Cardiac muscle cell (in vitro differentiated cells and primary cell): Measurements from ENCODE around the gene TSSC4. TPM values are rescaled to one million over a fixed set of nuclear protein-coding genes. Genes with fewer than 3 reads are reported as not detected.

Experiments
- DNase-seq, 2 donors: peaks; one replicate each; pipeline versions ENCODE4 v3.0.0 to v3.0.0-alpha.2; 2010 to 2017; ENCODE audit warnings: low read depth in 1 of 2, low spot score in 1 of 2
- H3K27ac ChIP-seq: fragments of 200-600 bp; sonication (generic); 2 replicates; pipeline ENCODE4 v1.5.1; 2016
- H3K27me3 ChIP-seq: fragments of 200-600 bp; sonication (generic); 2 replicates; pipeline ENCODE4 v1.6.0; 2016; ENCODE audit warnings: control low read depth
- H3K36me3 ChIP-seq: fragments of 200-600 bp; sonication (generic); 2 replicates; pipeline ENCODE4 v1.5.1; 2016; ENCODE audit warnings: control low read depth
- H3K4me1 ChIP-seq: fragments of 200-600 bp; sonication (generic); 2 replicates; pipeline ENCODE4 v1.8.1; 2017; ENCODE audit warnings: low read depth, mild to moderate bottlenecking, mixed run types
- H3K4me3 ChIP-seq: fragments of 200-600 bp; sonication (generic); 2 replicates; pipeline ENCODE4 v1.5.1; 2016; ENCODE audit warnings: mild to moderate bottlenecking
- H3K9me3 ChIP-seq: fragments of 200-600 bp; sonication (generic); 2 replicates; pipeline ENCODE4 v1.5.1; 2017; ENCODE audit warnings: low read depth, mild to moderate bottlenecking, control low read depth
- CTCF ChIP-seq: IDR thresholded peaks from 2 replicates; pipeline ENCODE4 v1.5.1; 2012; ENCODE audit warnings: low read depth, mild to moderate bottlenecking, low read length
- polyA plus RNA-seq: library from polyadenylated mRNA; unstranded; fragments of >200 nt; fragmentation: Nextera tagmentation; extraction: Ambion mirVana; gene quantifications from 2 replicates; pipeline ENCODE4 v1.2.1, GENCODE V29; 2016
- total RNA-seq: library from RNA; depleted of rRNA; stranded (reverse); fragments of >200 nt; gene quantifications from 2 replicates; pipeline ENCODE4 v1.2.3, GENCODE V29; 2016

The TSSC4 gene
- total and polyA plus RNA-seq, 2 experiments from 2014 or later = 61.4 to 94.8 TPM

- H3K27me3 ChIP-seq = peaks cover 70% of the 10 kb centered on the region
- TF ChIP-seq CTCF = no peak
- no peaks in the 10 kb centered on the region for H3K9me3 ChIP-seq
- no peak overlapping the region for H3K4me3 ChIP-seq
- no peak for DNase-seq
- no peaks in the 10 kb centered on the region for H3K4me1 ChIP-seq
- H3K27ac ChIP-seq = no peak overlapping the region
- H3K36me3 ChIP-seq = no peaks in the 10 kb centered on the region
These were observed 37.0 kb downstream of the TSSC4 start for GRCh38 chr11:2437516-2437915.

GRCh38 chr11:2439820-2440219, 39.3 kb downstream of the TSSC4 start:
- no peak overlapping the region for H3K27ac ChIP-seq
- DNase-seq = no peak
- H3K27me3 ChIP-seq = peaks cover 86% of the 10 kb centered on the region
- TF ChIP-seq CTCF = no peak
- no peaks in the 10 kb centered on the region for H3K9me3 ChIP-seq
- H3K36me3 ChIP-seq = no peaks in the 10 kb centered on the region
- no peaks in the 10 kb centered on the region for H3K4me1 ChIP-seq
- H3K4me3 ChIP-seq = no peak overlapping the region

GRCh38 chr11:2440646-2441045, 40.1 kb downstream of the TSSC4 start:
- H3K27me3 ChIP-seq = peaks cover 93% of the 10 kb centered on the region
- DNase-seq = no peak
- no peak overlapping the region for H3K27ac ChIP-seq
- no peak overlapping the region for H3K4me3 ChIP-seq
- H3K4me1 ChIP-seq = no peaks in the 10 kb centered on the region
- no peaks in the 10 kb centered on the region for H3K9me3 ChIP-seq
- H3K36me3 ChIP-seq = no peaks in the 10 kb centered on the region
- TF ChIP-seq CTCF = no peak

GRCh38 chr11:2441171-2441570, 40.6 kb downstream of the TSSC4 start:
- Histone ChIP-seq H3K36me3 (no peaks in the 10 kb centered on the region), H3K4me3 (no peak overlapping the region), H3K4me1 (no peaks in the 10 kb centered on the region), H3K27me3 (peaks cover 93% of the 10 kb centered on the region), H3K27ac (no peak overlapping the region), H3K9me3 (no peaks in the 10 kb centered on the region)
- DNase-seq = no peak
- TF ChIP-seq CTCF = no peak

GRCh38 chr11:2442589-2442988, 42.0 kb downstream of the TSSC4 start:
- Histone ChIP-seq H3K27me3 (peaks cover 95% of the 10 kb centered on the region), H3K27ac (no peak overlapping the region), H3K36me3 (no peaks in the 10 kb centered on the region), H3K9me3 (no peaks in the 10 kb centered on the region), H3K4me3 (no peak overlapping the region), H3K4me1 (no peaks in the 10 kb centered on the region)
- no peak for TF ChIP-seq CTCF
- DNase-seq = no peak

GRCh38 chr11:2443406-2443805, 42.9 kb downstream of the TSSC4 start:
- TF ChIP-seq CTCF = no peak
- no peaks in the 10 kb centered on the region for H3K9me3 ChIP-seq
- no peak overlapping the region for H3K27ac ChIP-seq
- no peak for DNase-seq
- no peak overlapping the region for H3K4me3 ChIP-seq
- peaks cover 95% of the 10 kb centered on the region for H3K27me3 ChIP-seq
- H3K4me1 ChIP-seq = no peaks in the 10 kb centered on the region
- H3K36me3 ChIP-seq = no peaks in the 10 kb centered on the region
